Activated CD4-positive, alpha-beta T cell treated with anti-CD3 and anti-CD28 coated beads, Interleukin-2, amount 10 ng/mL, durations not matched to agents 7 days and 5 days (primary cell): ENCODE data around the gene RCN1. TPM values are rescaled to one million over a fixed set of nuclear protein-coding genes. Genes with fewer than 3 reads are reported as not detected.

ENCODE experiments used
- CTCF ChIA-PET: fragments of 350-600 bp; sonication (Branson Sonifier 250); formaldehyde crosslinking; loops from one replicate; lab custom pipeline; 2021; ENCODE audit warnings: antibody characterized with exemption; lab: Charles Lee
- POLR2A ChIA-PET: fragments of 350-600 bp; sonication (Branson Sonifier 250); formaldehyde crosslinking; loops from one replicate; lab custom pipeline; 2021; ENCODE audit warnings: antibody characterized with exemption; lab: Charles Lee
- DNase-seq: peaks from one replicate; pipeline ENCODE4 v3.0.0-alpha.2; 2020
- H3K27ac Mint-ChIP-seq: one replicate; pipeline ENCODE4 v1.8.0; 2021; ENCODE audit warnings: mild to moderate bottlenecking, moderate library complexity, mixed read lengths
- H3K27me3 Mint-ChIP-seq: one replicate; pipeline ENCODE4 v1.8.0; 2021; ENCODE audit warnings: mixed read lengths
- H3K36me3 Mint-ChIP-seq: one replicate; pipeline ENCODE4 v1.8.0; 2021; ENCODE audit warnings: low read depth, mixed read lengths
- H3K4me1 Mint-ChIP-seq: one replicate; pipeline ENCODE4 v1.8.0; 2021; ENCODE audit warnings: mixed read lengths
- H3K4me3 Mint-ChIP-seq: one replicate; pipeline ENCODE4 v1.8.0; 2021; ENCODE audit warnings: mild to moderate bottlenecking, moderate library complexity, mixed read lengths
- H3K9me3 Mint-ChIP-seq: one replicate; pipeline ENCODE4 v1.8.0; 2021; ENCODE audit warnings: mixed read lengths
- total RNA-seq, 2 experiments: library from RNA; stranded (reverse); gene quantifications; one replicate each; pipeline ENCODE4 v1.2.3, GENCODE V29; 2021

RCN1 gene
- total RNA-seq, 2 experiments from 2014 or later = 16.8 to 17.4 TPM

DNA sequence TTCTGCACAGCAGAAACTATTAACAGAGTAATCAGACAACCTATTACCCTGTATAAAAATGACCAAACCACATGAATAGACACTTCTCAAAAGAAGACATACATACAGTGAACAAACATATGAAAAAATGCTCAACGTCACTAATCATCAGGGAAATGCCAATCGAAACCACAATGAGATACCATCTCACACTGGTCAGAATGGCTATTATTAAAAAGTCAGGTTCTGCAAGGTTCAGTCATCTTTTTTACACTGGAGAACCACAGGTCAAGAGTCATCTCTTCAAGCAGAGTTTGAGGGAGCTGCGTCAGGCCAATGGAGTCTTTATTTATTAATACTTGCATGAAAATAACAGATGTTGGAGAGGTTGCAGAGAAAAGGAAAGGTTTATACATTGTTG lies 40.4 kb downstream of the RCN1 start:
- Mint-ChIP-seq H3K4me1 (no peaks in the 10 kb centered on the region), H3K27ac (no peak overlapping the region), H3K4me3 (no peak overlapping the region), H3K27me3 (peaks cover 33% of the 10 kb centered on the region), H3K9me3 (no peaks in the 10 kb centered on the region), H3K36me3 (no peaks in the 10 kb centered on the region)
- DNase-seq = no peak
- ChIA-PET POLR2A (no interaction called here), CTCF (no interaction called here)

DNA sequence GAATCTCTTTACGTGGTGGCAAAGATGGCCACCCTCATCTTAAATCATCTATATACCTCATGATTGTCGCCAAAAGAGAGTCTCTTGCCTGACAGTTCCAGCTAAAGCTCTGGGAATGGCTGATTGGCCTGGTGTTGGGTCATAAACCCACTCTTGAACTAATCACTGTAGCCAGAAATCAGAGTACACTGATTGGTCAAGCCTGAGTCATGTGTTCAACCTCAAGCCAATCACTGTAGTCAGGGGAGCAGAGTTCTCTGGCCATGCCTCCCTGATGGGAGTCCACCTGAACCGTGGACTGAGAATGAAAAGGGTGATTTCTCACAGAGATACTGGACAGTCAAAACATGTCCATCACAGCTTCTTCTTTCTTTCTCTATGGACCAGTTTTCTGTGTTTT lies 45.8 kb downstream of the RCN1 start:
- no peaks in the 10 kb centered on the region for H3K36me3 Mint-ChIP-seq
- no peaks in the 10 kb centered on the region for H3K4me1 Mint-ChIP-seq
- DNase-seq = no peak
- H3K27me3 Mint-ChIP-seq = peaks cover 10% of the 10 kb centered on the region
- H3K4me3 Mint-ChIP-seq = no peak overlapping the region
- no peak overlapping the region for H3K27ac Mint-ChIP-seq
- H3K9me3 Mint-ChIP-seq = no peaks in the 10 kb centered on the region
- ChIA-PET POLR2A (no interaction called here), CTCF (no interaction called here)

DNA sequence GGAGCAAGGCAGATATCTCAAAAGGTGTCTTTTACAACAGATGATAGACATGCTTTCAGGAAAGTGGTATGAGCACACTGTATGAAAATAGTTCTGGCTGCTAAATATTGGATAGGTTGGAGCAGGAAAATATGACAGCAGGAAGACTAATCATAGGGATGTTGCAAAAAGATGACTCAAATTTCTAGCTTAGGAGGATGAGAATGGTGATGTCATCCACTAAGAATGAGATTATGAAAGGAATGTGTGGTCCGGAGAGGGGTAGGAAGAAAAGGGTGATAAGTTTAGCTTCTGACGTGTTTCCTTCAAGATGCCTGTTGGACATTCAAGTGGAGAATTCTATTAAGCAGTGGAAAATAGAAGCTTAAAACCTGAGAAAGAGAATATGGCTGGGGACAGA lies 46.4 kb downstream of the RCN1 start:
- no peak overlapping the region for H3K27ac Mint-ChIP-seq
- no peaks in the 10 kb centered on the region for H3K36me3 Mint-ChIP-seq
- POLR2A ChIA-PET = no interaction called here
- H3K4me1 Mint-ChIP-seq = no peaks in the 10 kb centered on the region
- DNase-seq = no peak
- H3K4me3 Mint-ChIP-seq = no peak overlapping the region
- peaks cover 10% of the 10 kb centered on the region for H3K27me3 Mint-ChIP-seq
- H3K9me3 Mint-ChIP-seq = no peaks in the 10 kb centered on the region
- CTCF ChIA-PET = no interaction called here

GRCh38 chr11:32137869-32138268 lies 47.0 kb downstream of the RCN1 start:
- Mint-ChIP-seq H3K4me1 (no peaks in the 10 kb centered on the region), H3K27ac (no peak overlapping the region), H3K4me3 (no peak overlapping the region), H3K9me3 (no peaks in the 10 kb centered on the region), H3K36me3 (no peaks in the 10 kb centered on the region), H3K27me3 (peaks cover 6% of the 10 kb centered on the region)
- CTCF ChIA-PET = no interaction called here
- POLR2A ChIA-PET = no interaction called here
- no peak for DNase-seq

DNA sequence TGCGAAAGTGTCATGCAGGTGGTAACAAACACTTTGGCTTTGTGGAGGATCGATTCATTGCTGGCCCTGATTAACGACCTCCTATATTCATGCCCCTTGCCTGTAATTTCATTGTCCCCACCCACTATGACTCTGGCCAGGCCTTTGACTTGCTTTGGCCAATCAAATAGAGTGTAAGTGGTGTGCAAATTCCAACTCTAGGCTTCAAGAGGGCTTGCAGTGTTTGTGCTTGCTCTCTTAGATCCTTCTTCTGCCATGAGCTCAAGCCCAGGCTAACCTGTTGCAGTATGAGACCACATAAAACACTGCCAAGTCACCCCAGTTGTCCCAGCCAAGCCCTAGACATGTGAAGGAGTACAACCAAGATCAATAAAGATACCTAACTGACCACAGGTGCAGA lies 48.0 kb downstream of the RCN1 start:
- CTCF ChIA-PET = interaction anchor here (1.2 kb wide), 1 partner anchor 25 kb away, joined by 3 read pairs; no protein-coding TSS in a partner anchor
- no peak overlapping the region for H3K4me3 Mint-ChIP-seq

GRCh38 chr11:32139896-32140520 lies 49.1 kb downstream of the RCN1 start:
- POLR2A ChIA-PET = no interaction called here
- Mint-ChIP-seq H3K27ac (no peak overlapping the region), H3K4me3 (no peak overlapping the region), H3K9me3 (no peaks in the 10 kb centered on the region), H3K27me3 (peaks cover 2% of the 10 kb centered on the region), H3K36me3 (no peaks in the 10 kb centered on the region), H3K4me1 (no peaks in the 10 kb centered on the region)
- DNase-seq = no peak
- CTCF ChIA-PET = interaction anchor here (1.2 kb wide), 1 partner anchor 26 kb away, joined by 3 read pairs; no protein-coding TSS in a partner anchor

More for the DNA sequence above, 48.0 kb downstream of the RCN1 start:
- Mint-ChIP-seq H3K36me3 (no peaks in the 10 kb centered on the region), H3K4me1 (no peaks in the 10 kb centered on the region), H3K9me3 (no peaks in the 10 kb centered on the region), H3K27me3 (peaks cover 2% of the 10 kb centered on the region), H3K27ac (no peak overlapping the region)
- no peak for DNase-seq
- POLR2A ChIA-PET = no interaction called here

DNA sequence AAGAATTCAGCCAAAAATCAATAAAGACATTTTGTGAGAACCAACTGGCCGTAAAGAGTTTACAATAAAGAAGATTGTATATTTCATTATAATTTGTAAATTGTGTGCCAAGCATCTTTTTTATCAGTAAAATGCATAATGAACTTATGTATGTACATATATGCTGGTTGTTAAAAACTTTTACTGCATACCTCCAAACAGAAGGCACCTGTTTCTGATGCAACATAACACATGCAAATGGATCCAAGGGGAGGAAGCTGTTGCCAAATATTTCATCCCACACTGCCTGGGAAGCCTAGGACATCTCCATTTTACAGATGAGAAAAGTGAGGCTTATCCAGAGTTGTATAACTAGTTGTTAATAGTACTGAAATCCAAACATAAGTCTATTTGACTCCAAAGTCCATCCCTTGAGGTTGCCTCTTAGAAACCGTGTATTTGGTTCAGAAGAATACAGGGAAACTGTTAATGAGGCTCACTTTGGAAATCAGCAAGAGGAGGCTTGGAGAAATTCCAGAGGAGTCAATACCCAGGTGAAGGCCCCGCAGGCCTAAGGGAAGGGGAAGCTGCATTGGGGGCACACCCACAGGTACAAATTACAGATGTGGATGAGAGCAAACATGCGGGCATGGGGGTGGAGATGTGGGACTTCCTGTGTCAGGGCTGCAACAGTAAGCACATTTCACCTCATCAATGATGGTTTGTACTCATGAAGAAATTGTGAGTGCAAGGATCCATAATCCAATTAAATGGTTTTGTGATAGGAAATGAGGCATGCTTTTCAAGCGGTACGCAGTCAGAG lies 51.1 kb downstream of the RCN1 start:
- Mint-ChIP-seq H3K27me3 (peaks cover 2% of the 10 kb centered on the region), H3K4me1 (no peaks in the 10 kb centered on the region), H3K36me3 (no peaks in the 10 kb centered on the region), H3K27ac (no peak overlapping the region), H3K4me3 (no peak overlapping the region), H3K9me3 (no peaks in the 10 kb centered on the region)
- POLR2A ChIA-PET = no interaction called here
- CTCF ChIA-PET = no interaction called here
- no peak for DNase-seq

DNA sequence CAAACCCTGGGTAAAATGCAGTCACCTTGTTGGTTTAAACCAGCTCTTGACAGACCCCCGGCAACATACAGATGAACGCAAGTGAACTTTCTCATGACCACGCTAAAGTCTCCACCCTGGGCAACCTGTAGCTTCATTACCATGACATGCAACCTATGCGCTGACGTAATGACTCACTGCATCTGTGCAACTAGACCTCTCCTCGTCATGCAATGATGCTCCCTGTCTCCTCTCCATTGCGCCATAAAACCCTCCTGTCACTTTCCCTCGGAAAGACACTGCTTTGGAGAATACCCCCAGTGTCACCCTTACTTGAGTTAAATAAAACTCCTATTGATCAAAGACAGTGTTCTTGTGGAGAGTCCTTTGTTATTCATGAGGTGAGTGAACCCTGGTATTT lies 52.5 kb downstream of the RCN1 start:
- POLR2A ChIA-PET = no interaction called here
- CTCF ChIA-PET = no interaction called here
- Mint-ChIP-seq H3K27me3 (peaks cover 2% of the 10 kb centered on the region), H3K36me3 (no peaks in the 10 kb centered on the region), H3K27ac (no peak overlapping the region), H3K9me3 (no peaks in the 10 kb centered on the region), H3K4me3 (no peak overlapping the region), H3K4me1 (no peaks in the 10 kb centered on the region)
- DNase-seq = no peak

- DNase-seq = no peak
- Mint-ChIP-seq H3K27me3 (peaks cover 2% of the 10 kb centered on the region), H3K4me1 (no peaks in the 10 kb centered on the region), H3K36me3 (no peaks in the 10 kb centered on the region), H3K9me3 (no peaks in the 10 kb centered on the region), H3K27ac (no peak overlapping the region), H3K4me3 (no peak overlapping the region)
- ChIA-PET POLR2A (no interaction called here), CTCF (no interaction called here)
These were observed 54.4 kb downstream of the RCN1 start for GRCh38 chr11:32145282-32145681.

DNA sequence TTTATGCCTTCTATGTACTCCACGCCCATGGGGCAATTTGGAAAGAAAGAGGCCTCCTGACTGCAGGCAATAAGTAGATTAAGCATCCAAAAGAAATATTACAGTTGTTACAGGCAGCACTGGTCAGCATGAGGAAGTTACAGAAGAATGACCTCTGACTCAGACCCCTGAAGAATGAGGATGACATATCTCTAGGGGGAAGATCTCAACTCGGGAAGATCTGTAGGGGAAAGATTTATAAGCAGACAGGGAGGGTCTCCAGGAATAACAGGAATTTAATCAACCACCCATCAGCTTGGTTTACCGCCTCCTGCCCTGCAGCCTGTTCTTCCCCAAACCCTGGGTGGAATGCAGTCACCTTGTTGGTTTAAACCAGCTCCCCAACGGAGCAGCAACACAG lies 58.0 kb downstream of the RCN1 start:
- H3K4me1 Mint-ChIP-seq = no peaks in the 10 kb centered on the region
- H3K27ac Mint-ChIP-seq = no peak overlapping the region

DNA sequence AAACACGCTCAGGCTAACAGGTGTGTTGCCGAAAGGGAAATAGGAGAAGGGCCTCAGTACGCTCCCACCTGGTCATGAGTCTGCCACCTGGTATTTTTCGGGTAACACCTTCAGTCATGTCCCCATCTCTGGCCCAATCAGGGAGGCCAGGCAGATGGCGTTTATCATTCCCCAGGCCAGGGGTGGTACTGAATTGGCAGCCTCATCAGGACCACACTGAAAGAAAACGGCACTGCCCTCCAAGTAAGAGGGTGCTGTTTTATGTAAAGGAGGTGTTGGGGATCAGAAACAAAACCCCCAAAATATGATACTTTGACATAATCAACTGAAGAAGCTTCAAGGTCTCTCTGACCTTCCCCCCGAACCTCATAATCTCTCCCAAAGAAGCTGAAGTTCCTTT lies 58.9 kb downstream of the RCN1 start:
- Mint-ChIP-seq H3K4me3 (no peak overlapping the region), H3K27ac (no peak overlapping the region), H3K4me1 (no peaks in the 10 kb centered on the region), H3K36me3 (no peaks in the 10 kb centered on the region), H3K27me3 (peaks cover 21% of the 10 kb centered on the region), H3K9me3 (no peaks in the 10 kb centered on the region)
- DNase-seq = no peak
- ChIA-PET POLR2A (interaction anchor here (0.6 kb wide), 1 partner anchor 307 kb away, joined by 3 read pairs; no protein-coding TSS in a partner anchor), CTCF (interaction anchor here (1.0 kb wide), 1 partner anchor 61 kb away, joined by 3 read pairs; no protein-coding TSS in a partner anchor)

More for the DNA sequence above, 58.0 kb downstream of the RCN1 start:
- Mint-ChIP-seq H3K27me3 (peaks cover 21% of the 10 kb centered on the region), H3K36me3 (no peaks in the 10 kb centered on the region), H3K9me3 (no peaks in the 10 kb centered on the region), H3K4me3 (no peak overlapping the region)
- CTCF ChIA-PET = no interaction called here
- POLR2A ChIA-PET = no interaction called here
- DNase-seq = no peak

GRCh38 chr11:32151027-32151426 lies 60.2 kb downstream of the RCN1 start:
- no peaks in the 10 kb centered on the region for H3K36me3 Mint-ChIP-seq
- no peak for DNase-seq
- H3K4me3 Mint-ChIP-seq = no peak overlapping the region
- ChIA-PET CTCF (no interaction called here), POLR2A (no interaction called here)
- no peaks in the 10 kb centered on the region for H3K4me1 Mint-ChIP-seq
- peaks cover 21% of the 10 kb centered on the region for H3K27me3 Mint-ChIP-seq
- H3K27ac Mint-ChIP-seq = no peak overlapping the region
- H3K9me3 Mint-ChIP-seq = no peaks in the 10 kb centered on the region

GRCh38 chr11:32152216-32152615 lies 61.3 kb downstream of the RCN1 start:
- Mint-ChIP-seq H3K9me3 (no peaks in the 10 kb centered on the region), H3K4me1 (no peaks in the 10 kb centered on the region), H3K27me3 (peaks cover 19% of the 10 kb centered on the region), H3K27ac (no peak overlapping the region), H3K36me3 (no peaks in the 10 kb centered on the region), H3K4me3 (no peak overlapping the region)
- no peak for DNase-seq
- CTCF ChIA-PET = no interaction called here
- POLR2A ChIA-PET = no interaction called here
